Cardiac fibroblast (primary cell): Measurements from ENCODE around the gene SCART1.
"Not testable (repeated sequence)": the region's sequence is repeated elsewhere in the genome, so short reads cannot be mapped to it uniquely, and the experiment has no call there.

Experiments
- DNase-seq, 2 donors: peaks; one replicate each; pipeline versions ENCODE4 v3.0.0 to v3.0.0-alpha.2; 2010; ENCODE audit warnings: low read depth in 2 of 2
- H3K4me3 ChIP-seq, 2 donors: replicated peaks in 1 of 2; 1 replicate in 1 of 2; 2 replicates in 1 of 2; pipeline ENCODE4 v1.5.1; 2011; ENCODE audit warnings: low read depth in 2 of 2, low read length in 2 of 2, mild to moderate bottlenecking in 2 of 2, moderate library complexity in 1 of 2
- CTCF ChIP-seq: IDR thresholded peaks from one replicate; pipeline ENCODE4 v1.5.1; 2011; ENCODE audit warnings: low read depth, mild to moderate bottlenecking, low read length, inconsistent platforms

SCART1 gene

GRCh38 chr10:133453516-133454203 lies at the start of gene SCART1:
Gene SCART1, plus strand, starts transcription at chr10:133453945. Its CDS starts 53 bp downstream, at chr10:133453998.
- TF ChIP-seq CTCF = no peak
- DNase-seq = no peak
- H3K4me3 ChIP-seq = no peak within 1 kb of the TSS

GRCh38 chr10:133405272-133405671 lies 48.5 kb upstream of the SCART1 start:
- TF ChIP-seq CTCF = no peak

GRCh38 chr10:133405844-133406527 lies 47.8 kb upstream of the SCART1 start:
- peak in 1 of 2 donors; percentile 21 for DNase-seq
- TF ChIP-seq CTCF = no peak
- H3K4me3 ChIP-seq = no peak overlapping the region

More at GRCh38 chr10:133405272-133405671, 48.5 kb upstream of the SCART1 start:
- no peak for DNase-seq
- H3K4me3 ChIP-seq = no peak overlapping the region

- no peak for TF ChIP-seq CTCF
- no peak overlapping the region for H3K4me3 ChIP-seq
- no peak for DNase-seq
These were observed 42.0 kb upstream of the SCART1 start for GRCh38 chr10:133411523-133412380.

GRCh38 chr10:133412381-133412711 lies 41.4 kb upstream of the SCART1 start:
- TF ChIP-seq CTCF = no peak
- DNase-seq = no peak
- H3K4me3 ChIP-seq = no peak overlapping the region

GRCh38 chr10:133414401-133414800 lies 39.3 kb upstream of the SCART1 start:
- H3K4me3 ChIP-seq, DNase-seq: not testable (repeated sequence)

GRCh38 chr10:133415752-133416151 lies 38.0 kb upstream of the SCART1 start:
- H3K4me3 ChIP-seq = no peak overlapping the region
- TF ChIP-seq CTCF = no peak
- no peak for DNase-seq
